NCI-H187 treated with DMSO at 0.1 percent for 48 hours (cell line): ENCODE results near the gene SP1.
"Not testable (repeated sequence)": the region's sequence is repeated elsewhere in the genome, so short reads cannot be mapped to it uniquely, and the experiment has no call there.

Source experiments
- DNase-seq: peaks from one replicate; lab custom pipeline; 2025; lab: John Stamatoyannopoulos, UW

SP1 gene

GRCh38 chr12:53361638-53362037 is 18.3 kb upstream of the SP1 start:
- not testable (repeated sequence) for DNase-seq

GRCh38 chr12:53365245-53365904 is 14.6 kb upstream of the SP1 start:
- DNase-seq: no peak

GRCh38 chr12:53373554-53374133 is 6.3 kb upstream of the SP1 start:
- not testable (repeated sequence) for DNase-seq

GRCh38 chr12:53374277-53374676 is 5.7 kb upstream of the SP1 start:
- not testable (repeated sequence) for DNase-seq

- no peak for DNase-seq
Measured at GRCh38 chr12:53376747-53377146, 3.2 kb upstream of the SP1 start.

GRCh38 chr12:53378222-53378621 is 1.8 kb upstream of the SP1 start:
- no peak for DNase-seq

GRCh38 chr12:53378724-53379388 is 1.1 kb upstream of the SP1 start:
- DNase-seq: no peak

- peak; percentile 100 for DNase-seq
Measured at GRCh38 chr12:53379389-53380103, 430 bp upstream of the SP1 start.

GRCh38 chr12:53380794-53381730 is 1.1 kb downstream of the SP1 start:
- no peak for DNase-seq

GRCh38 chr12:53381731-53382630 is 2.0 kb downstream of the SP1 start:
- no peak for DNase-seq

- no peak for DNase-seq
Measured at GRCh38 chr12:53383258-53383657, 3.3 kb downstream of the SP1 start.

GRCh38 chr12:53386381-53386780 is 6.4 kb downstream of the SP1 start:
- DNase-seq: not testable (repeated sequence)

- no peak for DNase-seq
Measured at GRCh38 chr12:53388932-53389331, 9.0 kb downstream of the SP1 start.

- no peak for DNase-seq
Measured at GRCh38 chr12:53389702-53390101, 9.7 kb downstream of the SP1 start.

GRCh38 chr12:53391724-53392123 is 11.7 kb downstream of the SP1 start:
- DNase-seq: no peak

GRCh38 chr12:53399896-53400295 is 19.9 kb downstream of the SP1 start:
- no peak for DNase-seq

- not testable (repeated sequence) for DNase-seq
Measured at GRCh38 chr12:53402351-53402750, 22.4 kb downstream of the SP1 start.

GRCh38 chr12:53402871-53403270 is 22.9 kb downstream of the SP1 start:
- no peak for DNase-seq

- DNase-seq: no peak
Measured at GRCh38 chr12:53410951-53411350, 31.0 kb downstream of the SP1 start.

- DNase-seq: no peak
Measured at GRCh38 chr12:53413485-53414204, 33.7 kb downstream of the SP1 start.
